Activated CD4-positive, alpha-beta T cell treated with anti-CD3 and anti-CD28 coated beads, Interleukin-2, Interleukin-6, amounts not matched to agents 100 ng/mL and 50 ng/mL, durations not matched to agents 16 hours and 8 hours (primary cell): ENCODE data around the gene ERO1B.
A peak's percentile ranks its signal among the peaks of the same experiment; 100 is the strongest.
"Not testable (repeated sequence)": the region's sequence is repeated elsewhere in the genome, so short reads cannot be mapped to it uniquely, and the experiment has no call there.

Experiments used
- DNase-seq: peaks from one replicate; pipeline ENCODE4 v3.0.0-alpha.2; 2020

Gene ERO1B

GRCh38 chr1:236281654-236282424 lies at the start of gene ERO1B:
ERO1B (minus strand) TSS chr1:236281958; CDS start chr1:236281783, 175 bp downstream.
- DNase-seq, result peak; percentile 97

GRCh38 chr1:236331412-236331811 lies 49.7 kb upstream of the ERO1B start:
- DNase-seq, result not testable (repeated sequence)

- DNase-seq, result no peak
Measured at GRCh38 chr1:236326432-236326831, 44.7 kb upstream of the ERO1B start.

- no peak for DNase-seq
Measured at GRCh38 chr1:236325567-236325966, 43.8 kb upstream of the ERO1B start.

- no peak for DNase-seq
Measured at GRCh38 chr1:236323819-236324411, 42.2 kb upstream of the ERO1B start.

- DNase-seq, result no peak
Measured at GRCh38 chr1:236322566-236323409, 41.0 kb upstream of the ERO1B start.

- no peak for DNase-seq
Measured at GRCh38 chr1:236321101-236321500, 39.3 kb upstream of the ERO1B start.

- DNase-seq, result no peak
Measured at GRCh38 chr1:236320671-236321070, 38.9 kb upstream of the ERO1B start.

- no peak for DNase-seq
Measured at GRCh38 chr1:236320214-236320613, 38.5 kb upstream of the ERO1B start.

- no peak for DNase-seq
Measured at GRCh38 chr1:236316437-236316836, 34.7 kb upstream of the ERO1B start.

- DNase-seq, result no peak
Measured at GRCh38 chr1:236315518-236315917, 33.8 kb upstream of the ERO1B start.

- DNase-seq, result no peak
Measured at GRCh38 chr1:236315092-236315491, 33.3 kb upstream of the ERO1B start.

- not testable (repeated sequence) for DNase-seq
Measured at GRCh38 chr1:236314050-236314449, 32.3 kb upstream of the ERO1B start.

- DNase-seq, result no peak
Measured at GRCh38 chr1:236313427-236313826, 31.7 kb upstream of the ERO1B start.

- no peak for DNase-seq
Measured at GRCh38 chr1:236311040-236311439, 29.3 kb upstream of the ERO1B start.

GRCh38 chr1:236308827-236309226 lies 27.1 kb upstream of the ERO1B start:
- DNase-seq, result no peak

- no peak for DNase-seq
Measured at GRCh38 chr1:236307435-236307834, 25.7 kb upstream of the ERO1B start.

- no peak for DNase-seq
Measured at GRCh38 chr1:236304682-236305081, 22.9 kb upstream of the ERO1B start.

GRCh38 chr1:236303675-236304074 lies 21.9 kb upstream of the ERO1B start:
- no peak for DNase-seq

- DNase-seq, result peak; percentile 6
Measured at GRCh38 chr1:236302941-236303340, 21.2 kb upstream of the ERO1B start.

- no peak for DNase-seq
Measured at GRCh38 chr1:236301958-236302335, 20.2 kb upstream of the ERO1B start.

GRCh38 chr1:236301080-236301957 lies 19.6 kb upstream of the ERO1B start:
- no peak for DNase-seq

GRCh38 chr1:236297161-236297560 lies 15.4 kb upstream of the ERO1B start:
- DNase-seq, result no peak
